Muscle layer of duodenum (tissue), 2 donors: Measurements from ENCODE around the gene TBCK.
"Not testable (repeated sequence)": the region's sequence is repeated elsewhere in the genome, so short reads cannot be mapped to it uniquely, and the experiment has no call there.

ENCODE experiments used
- H3K27ac ChIP-seq: one replicate; pipeline ENCODE4 v1.7.0; 2013; ENCODE audit warnings: mild to moderate bottlenecking, low read length
- H3K27me3 ChIP-seq: one replicate; pipeline ENCODE4 v1.7.0; 2013; ENCODE audit warnings: low read depth, mild to moderate bottlenecking, control low read depth, low read length
- H3K36me3 ChIP-seq, 2 donors: one replicate each; pipeline ENCODE4 v1.7.0; 2013; ENCODE audit warnings: low read length in 2 of 2, control low read depth in 1 of 2, mild to moderate bottlenecking in 1 of 2; ENCODE audit not compliant: insufficient read depth in 2 of 2, control insufficient read depth in 1 of 2
- H3K4me1 ChIP-seq, 2 donors: one replicate each; pipeline ENCODE4 v1.7.0; 2013; ENCODE audit warnings: low read length in 2 of 2, mild to moderate bottlenecking in 2 of 2, control low read depth in 1 of 2, moderate library complexity in 1 of 2; ENCODE audit not compliant: insufficient read depth in 2 of 2, control insufficient read depth in 1 of 2
- H3K4me3 ChIP-seq, 2 donors: one replicate each; pipeline ENCODE4 v1.7.0; 2013; ENCODE audit warnings: low read length in 2 of 2, low read depth in 1 of 2, mild to moderate bottlenecking in 1 of 2
- H3K9me3 ChIP-seq, 2 donors: one replicate each; pipeline ENCODE4 v1.7.0; 2013; ENCODE audit warnings: low read length in 2 of 2, control low read depth in 1 of 2, mild to moderate bottlenecking in 1 of 2; ENCODE audit not compliant: control insufficient read depth in 1 of 2
- donor health status: healthy.

Gene TBCK

DNA sequence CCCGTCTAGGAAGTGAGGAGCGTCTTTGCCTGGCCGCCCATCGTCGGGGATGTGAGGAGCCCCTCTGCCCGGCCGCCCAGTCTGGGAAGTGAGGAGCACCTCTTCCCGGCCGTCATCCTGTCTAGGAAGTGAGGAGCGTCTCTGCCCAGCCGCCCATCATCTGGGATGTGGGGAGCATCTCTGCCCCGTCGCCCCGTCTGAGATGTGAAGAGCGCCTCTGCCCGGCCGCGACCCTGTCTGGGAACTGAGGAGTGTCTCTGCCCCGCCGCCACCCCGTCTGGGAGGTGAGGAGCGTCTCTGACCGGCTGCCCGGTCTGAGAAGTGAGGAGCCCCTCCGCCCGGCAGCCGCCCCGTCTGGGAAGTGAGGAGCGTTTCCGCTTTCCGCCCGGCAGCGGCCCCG lies 5.2 kb upstream of the TBCK start:
- H3K9me3 ChIP-seq, H3K27me3 ChIP-seq, H3K4me3 ChIP-seq, H3K36me3 ChIP-seq, H3K27ac ChIP-seq: not testable (repeated sequence)
- H3K4me1 ChIP-seq = peaks cover 8 to 23% of the 10 kb centered on the region in 2 donors

DNA sequence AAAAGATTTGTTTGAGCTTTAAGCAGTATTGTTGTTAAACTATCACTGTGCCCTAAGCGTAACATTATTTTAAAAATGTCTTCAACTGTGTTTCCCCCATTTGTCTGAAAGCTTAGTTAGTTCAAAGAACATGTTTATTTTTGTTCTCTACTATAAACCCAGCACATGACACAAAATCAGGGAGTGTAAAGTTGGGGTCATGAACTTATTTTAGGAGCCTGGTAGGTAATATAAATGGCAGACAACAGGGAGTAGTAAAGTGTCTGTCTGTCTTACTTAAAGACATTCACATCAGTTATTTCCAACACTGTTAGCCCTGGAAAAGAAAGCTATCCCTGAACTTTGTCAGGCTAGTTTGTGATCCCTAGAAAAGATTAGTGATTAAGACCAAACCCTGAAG lies 4.2 kb upstream of the TBCK start:
- peaks cover 0 to 9% of the 10 kb centered on the region in 2 donors for H3K36me3 ChIP-seq
- H3K4me3 ChIP-seq = no peak overlapping the region
- H3K27ac ChIP-seq = no peak overlapping the region
- H3K9me3 ChIP-seq = no peaks in the 10 kb centered on the region
- H3K4me1 ChIP-seq = peaks cover 8 to 23% of the 10 kb centered on the region in 2 donors
- H3K27me3 ChIP-seq = no peaks in the 10 kb centered on the region

DNA sequence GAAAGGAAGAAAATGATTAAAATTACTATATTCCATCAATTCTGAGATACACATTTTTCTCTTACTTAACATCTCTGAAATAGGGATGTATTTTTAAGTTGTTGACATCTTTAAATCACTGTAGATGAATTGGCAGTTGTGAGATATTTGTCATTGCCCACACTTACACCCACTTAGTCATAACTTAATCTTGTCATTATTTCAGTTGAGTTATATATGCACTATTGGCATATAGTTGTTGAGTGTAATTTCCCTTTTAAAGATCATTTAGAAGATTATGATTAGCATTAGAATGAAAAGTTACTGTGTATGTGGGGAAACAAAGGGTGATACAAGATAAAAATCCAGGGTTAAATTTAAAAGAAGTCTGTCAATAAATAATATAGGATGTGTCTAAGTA lies 2.5 kb upstream of the TBCK start:
- Histone ChIP-seq H3K4me3 (no peak overlapping the region), H3K4me1 (peaks cover 13 to 36% of the 10 kb centered on the region in 2 donors), H3K9me3 (no peaks in the 10 kb centered on the region), H3K27ac (no peak overlapping the region), H3K36me3 (peaks cover 0 to 9% of the 10 kb centered on the region in 2 donors), H3K27me3 (no peaks in the 10 kb centered on the region)

DNA sequence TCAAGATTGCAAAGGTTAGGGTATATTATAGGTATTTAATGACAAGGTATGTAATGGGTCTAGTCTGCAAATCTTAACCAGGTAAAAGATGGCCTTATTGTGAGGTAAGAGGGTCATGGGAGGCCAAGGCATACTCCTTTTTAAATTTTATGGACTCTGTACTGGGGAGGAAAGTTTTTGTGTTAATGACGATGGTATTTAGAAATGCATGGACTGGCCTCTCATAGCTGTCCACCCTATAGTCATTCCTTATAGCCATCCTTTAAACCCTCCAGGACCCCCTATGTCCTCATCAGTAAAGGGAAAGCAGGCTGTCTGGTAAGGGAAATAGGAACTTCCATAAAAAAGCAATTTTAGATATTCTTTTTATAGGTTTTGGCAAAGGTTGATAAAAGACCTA lies 1.8 kb upstream of the TBCK start:
- Histone ChIP-seq H3K4me3 (peak overlapping the region; percentile 79 to 99), H3K27me3 (no peaks in the 10 kb centered on the region), H3K27ac (no peak overlapping the region), H3K4me1 (peaks cover 13 to 37% of the 10 kb centered on the region in 2 donors), H3K9me3 (no peaks in the 10 kb centered on the region), H3K36me3 (peaks cover 0 to 9% of the 10 kb centered on the region in 2 donors)

DNA sequence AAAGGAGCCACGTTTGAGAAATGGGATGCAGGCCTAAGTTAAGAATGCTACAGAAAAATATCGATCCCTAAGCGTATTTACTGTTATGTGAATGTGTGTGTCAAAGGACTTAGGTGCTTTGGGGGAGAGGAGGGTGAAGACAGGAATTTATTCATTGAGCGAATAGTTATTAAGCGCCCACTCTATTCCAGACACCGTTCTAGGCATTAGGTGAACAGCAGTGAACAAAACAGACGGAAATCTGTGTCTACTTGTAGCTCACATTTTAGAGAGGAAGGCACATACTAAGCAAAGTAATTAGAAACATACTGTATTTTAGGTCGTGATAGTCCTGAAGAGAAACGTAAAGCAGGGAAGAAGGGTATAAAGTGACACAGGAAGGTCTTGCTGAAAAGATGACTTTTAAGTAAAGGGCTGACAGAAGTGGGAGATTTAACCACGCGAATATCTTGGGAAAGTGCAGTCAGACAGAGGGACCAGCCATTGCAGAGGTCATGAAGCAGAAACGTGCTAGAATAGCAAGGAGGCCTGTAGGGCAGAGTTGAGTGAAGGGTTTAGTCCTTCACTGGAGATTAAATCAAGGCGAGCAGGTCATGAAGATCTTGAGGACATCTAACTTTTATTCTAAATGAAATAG lies 882 bp upstream of the TBCK start:
- Histone ChIP-seq H3K27me3 (no peaks in the 10 kb centered on the region), H3K27ac (peak overlapping the region; percentile 99), H3K9me3 (no peaks in the 10 kb centered on the region), H3K4me1 (peaks cover 17 to 37% of the 10 kb centered on the region in 2 donors), H3K36me3 (peaks cover 0 to 9% of the 10 kb centered on the region in 2 donors), H3K4me3 (peak overlapping the region; percentile 79 to 99)

DNA sequence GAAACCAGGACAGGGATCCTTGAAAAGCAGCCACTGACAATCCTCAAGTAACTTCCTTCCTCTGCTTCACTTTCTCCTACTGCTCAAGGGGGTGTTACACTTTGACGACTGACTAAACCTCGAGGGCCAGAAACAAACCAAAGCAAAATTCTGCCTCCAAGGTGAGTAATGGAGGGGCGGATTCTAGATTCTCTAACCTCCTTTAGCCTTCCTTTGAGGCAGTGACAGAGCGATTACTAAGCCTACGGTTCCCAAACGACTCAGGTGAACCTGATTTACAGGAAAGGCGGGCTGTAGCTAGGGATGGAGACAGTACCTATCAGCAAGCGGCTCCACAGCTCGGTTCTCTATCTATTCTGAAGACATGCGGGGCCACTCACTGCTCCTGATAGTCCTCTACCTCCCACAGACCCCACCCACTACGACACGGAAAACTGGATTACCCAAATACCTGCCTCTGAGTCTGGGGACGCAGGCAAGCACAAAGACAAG lies 487 bp downstream of the TBCK start:
- H3K4me3 ChIP-seq = peak overlapping the region; percentile 79 to 99
- no peaks in the 10 kb centered on the region for H3K27me3 ChIP-seq
- H3K36me3 ChIP-seq = peaks cover 0 to 4% of the 10 kb centered on the region in 2 donors
- peaks cover 17 to 37% of the 10 kb centered on the region in 2 donors for H3K4me1 ChIP-seq
- H3K27ac ChIP-seq = peak overlapping the region; percentile 99
- no peaks in the 10 kb centered on the region for H3K9me3 ChIP-seq

DNA sequence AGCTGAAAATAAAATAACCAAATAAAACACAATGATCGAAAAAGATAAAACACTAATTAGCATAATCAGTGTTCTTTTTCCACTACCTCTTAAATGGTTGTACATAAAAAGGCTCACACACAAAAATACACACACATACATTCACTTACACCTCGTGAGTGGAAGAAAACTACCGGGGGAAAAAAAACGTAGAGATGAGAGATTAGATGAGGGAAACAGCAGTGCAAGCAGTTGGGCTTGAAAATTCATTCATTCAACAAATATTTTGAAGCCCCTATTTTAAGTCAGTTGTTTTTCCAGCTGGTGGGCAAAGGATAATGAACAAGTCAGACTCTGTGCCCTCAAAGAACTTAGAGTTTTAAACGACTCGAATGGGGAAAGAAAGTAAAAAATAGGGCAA lies 1.0 kb downstream of the TBCK start:
- Histone ChIP-seq H3K4me1 (peaks cover 17 to 37% of the 10 kb centered on the region in 2 donors), H3K27ac (peak overlapping the region; percentile 99), H3K4me3 (peak overlapping the region; percentile 79 to 99), H3K36me3 (peaks cover 0 to 4% of the 10 kb centered on the region in 2 donors), H3K27me3 (no peaks in the 10 kb centered on the region), H3K9me3 (no peaks in the 10 kb centered on the region)

DNA sequence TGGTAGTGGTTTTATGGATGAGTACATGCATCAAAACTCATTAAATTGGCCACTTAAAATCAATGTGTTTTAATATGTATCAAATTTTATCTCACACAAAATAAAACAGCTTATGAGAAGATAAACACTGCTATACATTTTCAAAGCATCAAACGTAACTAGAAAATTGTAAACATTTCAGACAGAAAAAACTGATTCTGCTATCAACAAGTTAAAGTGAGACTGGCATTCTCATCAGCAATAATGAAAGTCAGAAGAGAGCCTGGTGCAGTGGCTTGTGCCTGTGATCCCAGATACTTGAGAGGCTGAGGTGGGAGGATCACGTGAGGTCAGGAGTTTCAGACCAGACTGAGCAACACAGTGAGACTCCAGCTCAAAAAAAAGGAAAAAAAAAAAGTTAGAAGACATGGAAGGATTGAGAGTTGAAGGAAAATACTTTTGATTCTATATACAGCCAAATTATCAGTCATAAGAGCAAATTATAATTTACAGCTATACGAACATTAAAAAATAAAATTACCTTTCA lies 2.9 kb downstream of the TBCK start:
- H3K36me3 ChIP-seq = peaks cover 0 to 4% of the 10 kb centered on the region in 2 donors
- no peak overlapping the region for H3K4me3 ChIP-seq
- H3K27me3 ChIP-seq = no peaks in the 10 kb centered on the region
- H3K27ac ChIP-seq = no peak overlapping the region
- peaks cover 17 to 26% of the 10 kb centered on the region in 2 donors for H3K4me1 ChIP-seq
- H3K9me3 ChIP-seq = no peaks in the 10 kb centered on the region

DNA sequence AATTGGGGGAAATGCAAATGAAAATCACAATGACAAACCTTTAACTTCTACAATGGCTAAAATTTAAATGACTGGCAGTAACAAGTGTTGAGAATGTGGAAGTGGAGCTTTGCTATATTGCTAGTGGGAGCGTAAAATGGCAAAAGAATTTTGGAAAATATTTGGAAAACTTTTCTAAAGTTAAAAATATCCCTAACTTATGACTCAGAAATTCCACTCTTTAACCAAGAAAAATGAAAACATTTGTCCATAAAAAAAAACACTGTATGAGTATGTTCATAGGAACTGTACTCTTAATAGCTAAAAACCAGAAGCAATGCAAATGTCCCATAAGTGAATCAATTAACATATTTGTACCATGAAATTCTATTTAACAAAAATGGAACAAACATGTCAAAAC lies 3.6 kb downstream of the TBCK start:
- Histone ChIP-seq H3K4me1 (peaks cover 10 to 19% of the 10 kb centered on the region in 2 donors), H3K27ac (no peak overlapping the region), H3K9me3 (no peaks in the 10 kb centered on the region), H3K4me3 (no peak overlapping the region), H3K27me3 (no peaks in the 10 kb centered on the region), H3K36me3 (peaks cover 0 to 4% of the 10 kb centered on the region in 2 donors)

DNA sequence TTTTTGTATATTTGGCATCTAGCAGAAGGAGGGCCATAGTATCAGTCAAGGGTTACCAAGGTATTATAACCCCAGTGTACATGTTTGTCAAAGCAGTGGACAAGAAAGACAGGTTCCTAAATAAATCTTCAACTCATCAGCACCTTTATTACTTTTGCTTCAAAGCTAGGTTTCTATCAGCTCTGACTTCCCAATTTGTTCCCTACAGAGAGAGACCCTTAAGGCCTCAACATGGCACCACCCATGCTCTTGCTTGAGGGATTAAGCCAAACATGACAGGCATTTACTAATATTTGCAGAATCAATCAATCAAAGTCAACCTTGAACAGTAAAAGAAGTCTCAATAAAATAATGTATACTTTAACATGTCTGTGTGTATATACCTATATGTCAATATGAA lies 9.4 kb downstream of the TBCK start:
- no peaks in the 10 kb centered on the region for H3K27me3 ChIP-seq
- no peaks in the 10 kb centered on the region for H3K4me1 ChIP-seq
- no peak overlapping the region for H3K4me3 ChIP-seq
- no peaks in the 10 kb centered on the region for H3K9me3 ChIP-seq
- no peak overlapping the region for H3K27ac ChIP-seq
- peaks cover 3 to 4% of the 10 kb centered on the region in 2 donors for H3K36me3 ChIP-seq

DNA sequence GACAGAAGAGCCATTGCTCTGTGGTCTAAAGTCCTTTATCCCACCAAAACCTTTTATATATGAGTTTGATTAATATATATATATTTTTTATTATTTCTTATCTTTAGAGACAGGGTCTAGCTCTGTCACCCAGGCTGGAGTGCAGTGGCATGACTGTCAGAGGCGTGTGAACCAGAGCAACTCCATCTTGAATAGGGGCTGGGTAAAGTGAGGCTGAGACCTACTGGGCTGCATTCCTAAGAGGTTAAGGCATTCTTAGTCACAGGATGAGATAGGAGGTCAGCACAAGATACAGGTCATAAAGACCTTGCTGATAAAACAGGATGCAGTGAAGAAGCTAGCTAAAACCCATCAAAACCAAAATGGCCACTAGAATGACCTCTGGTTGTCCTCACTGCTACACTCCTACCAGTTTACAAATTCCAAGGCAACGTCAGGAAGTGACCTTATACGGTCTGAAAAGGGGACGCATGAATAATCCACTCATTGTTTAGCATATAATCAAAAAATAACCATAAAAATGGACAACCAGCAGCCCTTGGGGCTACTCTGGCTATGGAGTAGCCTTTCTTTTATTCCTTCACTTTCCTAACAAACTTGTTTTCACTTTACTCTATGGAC lies 10.5 kb downstream of the TBCK start:
- no peak overlapping the region for H3K4me3 ChIP-seq
- no peak overlapping the region for H3K27ac ChIP-seq
- H3K4me1 ChIP-seq = no peaks in the 10 kb centered on the region
- H3K9me3 ChIP-seq = no peaks in the 10 kb centered on the region
- H3K36me3 ChIP-seq = peaks cover 3 to 4% of the 10 kb centered on the region in 2 donors
- no peaks in the 10 kb centered on the region for H3K27me3 ChIP-seq
